Astrocyte (in vitro differentiated cells and primary cell): ENCODE data around the gene KRTAP5-1. TPM values are rescaled to one million over a fixed set of nuclear protein-coding genes. Genes with fewer than 3 reads are reported as not detected.
A peak's percentile ranks its signal among the peaks of the same experiment; 100 is the strongest.

Experiments
- DNase-seq: peaks from one replicate; pipeline ENCODE4 v3.0.0-alpha.2; 2010; ENCODE audit warnings: low read depth
- FAIRE-seq: peaks from 2 replicates; lab custom pipeline; 2011; peaks lifted over from hg19 to GRCh38; lab: Jason Lieb, UNC
- H2AFZ ChIP-seq: 2 replicates; pipeline ENCODE4 v1.6.0; 2012; ENCODE audit warnings: low read depth, low read length, inconsistent platforms
- H3K27ac ChIP-seq: 2 replicates; pipeline ENCODE4 v1.5.1; 2011; ENCODE audit warnings: low read depth, low read length, inconsistent platforms
- H3K27me3 ChIP-seq: 2 replicates; pipeline ENCODE4 v1.6.0; 2011; ENCODE audit warnings: low read length, inconsistent platforms; ENCODE audit not compliant: insufficient read depth
- H3K36me3 ChIP-seq: 2 replicates; pipeline ENCODE4 v1.5.1; 2011; ENCODE audit warnings: low read length, inconsistent platforms; ENCODE audit not compliant: insufficient read depth
- H3K4me1 ChIP-seq: 2 replicates; pipeline ENCODE4 v1.5.1; 2011; ENCODE audit warnings: low read length, inconsistent platforms; ENCODE audit not compliant: insufficient read depth
- H3K4me2 ChIP-seq: 2 replicates; pipeline ENCODE4 v1.6.0; 2012; ENCODE audit warnings: low read length, inconsistent platforms
- H3K4me3 ChIP-seq: 2 replicates; pipeline ENCODE4 v1.5.1; 2011; ENCODE audit warnings: low read depth, mild to moderate bottlenecking, low read length, inconsistent platforms; ENCODE audit not compliant: insufficient read depth
- H3K79me2 ChIP-seq: 2 replicates; pipeline ENCODE4 v1.6.0; 2012; ENCODE audit warnings: mild to moderate bottlenecking, low read length, inconsistent platforms; ENCODE audit not compliant: insufficient read depth
- H3K9ac ChIP-seq: 2 replicates; pipeline ENCODE4 v1.6.0; 2012; ENCODE audit warnings: mild to moderate bottlenecking, low read length, inconsistent platforms
- H3K9me3 ChIP-seq: 2 replicates; pipeline ENCODE4 v1.5.1; 2012; ENCODE audit warnings: low read depth, mild to moderate bottlenecking, low read length, inconsistent platforms; ENCODE audit not compliant: insufficient read depth
- H4K20me1 ChIP-seq: 2 replicates; pipeline ENCODE4 v1.6.0; 2012; ENCODE audit warnings: low read length, inconsistent platforms; ENCODE audit not compliant: insufficient read depth
- H3K27ac Mint-ChIP-seq: one replicate; pipeline ENCODE4 v1.8.0; 2021; ENCODE audit warnings: mild to moderate bottlenecking, mixed read lengths; ENCODE audit not compliant: unreplicated experiment
- H3K27me3 Mint-ChIP-seq: one replicate; pipeline ENCODE4 v1.8.0; 2021; ENCODE audit warnings: low read depth, mixed read lengths; ENCODE audit not compliant: unreplicated experiment
- H3K36me3 Mint-ChIP-seq: one replicate; pipeline ENCODE4 v1.8.0; 2021; ENCODE audit warnings: low read depth, mixed read lengths; ENCODE audit not compliant: unreplicated experiment
- H3K4me1 Mint-ChIP-seq: one replicate; pipeline ENCODE4 v1.8.0; 2021; ENCODE audit warnings: low read depth, mixed read lengths; ENCODE audit not compliant: unreplicated experiment
- H3K4me3 Mint-ChIP-seq: one replicate; pipeline ENCODE4 v1.8.0; 2021; ENCODE audit warnings: mild to moderate bottlenecking, moderate library complexity, mixed read lengths; ENCODE audit not compliant: unreplicated experiment
- H3K9me3 Mint-ChIP-seq: one replicate; pipeline ENCODE4 v1.8.0; 2021; ENCODE audit warnings: mild to moderate bottlenecking, mixed read lengths; ENCODE audit not compliant: unreplicated experiment
- EZH2 ChIP-seq: IDR thresholded peaks from 2 replicates; pipeline ENCODE4 v1.6.1; 2012; ENCODE audit warnings: mild to moderate bottlenecking, low read length, inconsistent platforms; ENCODE audit not compliant: insufficient read depth
- total RNA-seq: library from RNA; stranded (reverse); gene quantifications from 2 replicates; pipeline ENCODE4 v1.2.1, GENCODE V29; 2021
- TF ChIP-seq, protein P1 (sequence below): IDR thresholded peaks from 2 replicates; pipeline ENCODE4 v1.5.1; 2011; ENCODE audit warnings: low read depth, mild to moderate bottlenecking, inconsistent platforms, low read length, moderate library complexity; ENCODE audit not compliant: insufficient read depth

KRTAP5-1 gene
- total RNA-seq, 1 donor from 2014 or later: not detected

DNA sequence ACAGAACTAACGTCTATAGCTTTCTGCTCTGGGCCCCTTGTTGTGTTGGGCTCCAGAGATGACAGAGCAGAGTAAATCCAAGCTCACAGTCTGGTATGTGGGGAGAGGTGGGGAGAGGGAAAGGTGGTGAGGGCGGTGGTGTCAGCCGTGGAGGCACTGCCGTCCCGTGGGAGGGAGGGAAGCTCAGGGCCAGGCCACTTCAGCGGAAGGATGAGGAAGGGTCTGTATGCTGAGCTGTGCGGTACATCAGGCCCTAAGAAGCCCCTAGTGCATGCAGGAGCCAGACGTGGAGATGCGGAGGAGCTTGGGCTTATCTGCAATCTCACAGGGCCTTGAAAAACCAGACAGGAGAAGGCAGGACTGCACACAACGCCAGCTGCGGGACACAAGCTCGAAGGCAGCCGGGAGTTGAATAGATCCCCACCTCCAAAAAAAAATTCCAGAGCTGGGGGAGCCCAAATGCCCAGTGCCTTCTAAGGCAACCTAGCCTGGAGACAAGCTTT is 46.0 kb upstream of the KRTAP5-1 start:
- DNase-seq (no peak), FAIRE-seq (no peak)
- H3K9me3 Mint-ChIP-seq: peaks cover 3% of the 10 kb centered on the region
- no peak overlapping the region for H3K4me2 ChIP-seq
- H3K9ac ChIP-seq: no peak overlapping the region
- peaks cover 78% of the 10 kb centered on the region for H3K27me3 Mint-ChIP-seq
- TF ChIP-seq EZH2: peak; percentile 17
- TF ChIP-seq, protein P1, sequence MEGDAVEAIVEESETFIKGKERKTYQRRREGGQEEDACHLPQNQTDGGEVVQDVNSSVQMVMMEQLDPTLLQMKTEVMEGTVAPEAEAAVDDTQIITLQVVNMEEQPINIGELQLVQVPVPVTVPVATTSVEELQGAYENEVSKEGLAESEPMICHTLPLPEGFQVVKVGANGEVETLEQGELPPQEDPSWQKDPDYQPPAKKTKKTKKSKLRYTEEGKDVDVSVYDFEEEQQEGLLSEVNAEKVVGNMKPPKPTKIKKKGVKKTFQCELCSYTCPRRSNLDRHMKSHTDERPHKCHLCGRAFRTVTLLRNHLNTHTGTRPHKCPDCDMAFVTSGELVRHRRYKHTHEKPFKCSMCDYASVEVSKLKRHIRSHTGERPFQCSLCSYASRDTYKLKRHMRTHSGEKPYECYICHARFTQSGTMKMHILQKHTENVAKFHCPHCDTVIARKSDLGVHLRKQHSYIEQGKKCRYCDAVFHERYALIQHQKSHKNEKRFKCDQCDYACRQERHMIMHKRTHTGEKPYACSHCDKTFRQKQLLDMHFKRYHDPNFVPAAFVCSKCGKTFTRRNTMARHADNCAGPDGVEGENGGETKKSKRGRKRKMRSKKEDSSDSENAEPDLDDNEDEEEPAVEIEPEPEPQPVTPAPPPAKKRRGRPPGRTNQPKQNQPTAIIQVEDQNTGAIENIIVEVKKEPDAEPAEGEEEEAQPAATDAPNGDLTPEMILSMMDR: no peak
- no peaks in the 10 kb centered on the region for H3K36me3 Mint-ChIP-seq
- H3K4me1 ChIP-seq: no peaks in the 10 kb centered on the region
- no peak overlapping the region for H3K4me3 ChIP-seq
- no peaks in the 10 kb centered on the region for H3K9me3 ChIP-seq
- H3K79me2 ChIP-seq: no peaks in the 10 kb centered on the region
- H3K4me1 Mint-ChIP-seq: peaks cover 9% of the 10 kb centered on the region
- H3K27ac Mint-ChIP-seq: no peak overlapping the region
- H3K27ac ChIP-seq: no peak overlapping the region
- peaks cover 43% of the 10 kb centered on the region for H3K27me3 ChIP-seq
- H4K20me1 ChIP-seq: no peaks in the 10 kb centered on the region
- no peak overlapping the region for H3K4me3 Mint-ChIP-seq
- no peaks in the 10 kb centered on the region for H3K36me3 ChIP-seq
- H2AFZ ChIP-seq: no peak overlapping the region

DNA sequence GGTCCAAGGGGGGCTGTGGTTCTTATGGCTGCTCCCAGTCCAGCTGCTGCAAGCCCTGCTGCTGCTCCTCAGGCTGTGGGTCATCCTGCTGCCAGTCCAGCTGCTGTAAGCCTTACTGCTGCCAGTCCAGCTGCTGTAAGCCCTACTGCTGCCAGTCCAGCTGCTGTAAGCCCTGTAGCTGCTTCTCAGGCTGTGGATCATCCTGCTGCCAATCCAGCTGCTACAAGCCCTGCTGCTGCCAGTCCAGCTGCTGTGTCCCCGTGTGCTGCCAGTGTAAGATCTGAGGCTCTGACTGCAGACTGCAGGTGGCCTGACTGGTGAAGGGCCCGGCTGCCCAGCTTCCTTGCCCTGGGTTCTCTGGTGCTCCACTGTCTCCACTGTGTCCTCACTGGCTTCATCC is 45.2 kb upstream of the KRTAP5-1 start:
- H3K27me3 Mint-ChIP-seq: peaks cover 76% of the 10 kb centered on the region
- H3K27ac ChIP-seq: no peak overlapping the region

More for the DNA sequence above, 45.2 kb upstream of the KRTAP5-1 start:
- Histone ChIP-seq H3K36me3 (no peaks in the 10 kb centered on the region), H3K27me3 (peaks cover 46% of the 10 kb centered on the region), H3K9ac (no peak overlapping the region), H4K20me1 (no peaks in the 10 kb centered on the region), H3K79me2 (no peaks in the 10 kb centered on the region), H2AFZ (no peak overlapping the region), H3K4me2 (no peak overlapping the region), H3K9me3 (no peaks in the 10 kb centered on the region), H3K4me3 (no peak overlapping the region), H3K4me1 (no peaks in the 10 kb centered on the region)
- FAIRE-seq (no peak), DNase-seq (no peak)
- no peak for TF ChIP-seq EZH2
- TF ChIP-seq, protein P1: no peak
- H3K9me3 Mint-ChIP-seq: peaks cover 3% of the 10 kb centered on the region
- H3K36me3 Mint-ChIP-seq: no peaks in the 10 kb centered on the region
- no peak overlapping the region for H3K4me3 Mint-ChIP-seq
- H3K4me1 Mint-ChIP-seq: peaks cover 9% of the 10 kb centered on the region
- no peak overlapping the region for H3K27ac Mint-ChIP-seq
